Activated CD4-positive, alpha-beta memory T cell treated with anti-CD3 and anti-CD28 coated beads, Interleukin-2, amount 10 ng/mL, durations not matched to agents 7 days and 5 days (primary cell): Measurements from ENCODE around the gene WDR36. TPM values are rescaled to one million over a fixed set of nuclear protein-coding genes. Genes with fewer than 3 reads are reported as not detected.

Source experiments
- CTCF ChIA-PET: fragments of 350-600 bp; sonication (Branson Sonifier 250); formaldehyde crosslinking; loops from one replicate; lab custom pipeline; 2021; ENCODE audit warnings: antibody characterized with exemption, inconsistent platforms; lab: Charles Lee
- POLR2A ChIA-PET: fragments of 350-600 bp; sonication (Branson Sonifier 250); formaldehyde crosslinking; loops from one replicate; lab custom pipeline; 2021; ENCODE audit warnings: antibody characterized with exemption; lab: Charles Lee
- DNase-seq: peaks from one replicate; pipeline ENCODE4 v3.0.0-alpha.2; 2020
- H3K27ac Mint-ChIP-seq: one replicate; pipeline ENCODE4 v1.8.0; 2021; ENCODE audit warnings: mild to moderate bottlenecking, mixed read lengths
- H3K27me3 Mint-ChIP-seq: one replicate; pipeline ENCODE4 v1.8.0; 2021; ENCODE audit warnings: mixed read lengths
- H3K36me3 Mint-ChIP-seq: one replicate; pipeline ENCODE4 v1.8.0; 2021; ENCODE audit warnings: low read depth, mixed read lengths
- H3K4me1 Mint-ChIP-seq: one replicate; pipeline ENCODE4 v1.8.0; 2021; ENCODE audit warnings: mixed read lengths
- H3K4me3 Mint-ChIP-seq: one replicate; pipeline ENCODE4 v1.8.0; 2021; ENCODE audit warnings: mild to moderate bottlenecking, mixed read lengths
- H3K9me3 Mint-ChIP-seq: one replicate; pipeline ENCODE4 v1.8.0; 2021; ENCODE audit warnings: mixed read lengths
- total RNA-seq, 2 experiments: library from RNA; stranded (reverse); gene quantifications; one replicate each; pipeline ENCODE4 v1.2.3, GENCODE V29; 2021

The WDR36 gene
- total RNA-seq, 2 experiments from 2014 or later: 21.8 to 23.2 TPM

DNA sequence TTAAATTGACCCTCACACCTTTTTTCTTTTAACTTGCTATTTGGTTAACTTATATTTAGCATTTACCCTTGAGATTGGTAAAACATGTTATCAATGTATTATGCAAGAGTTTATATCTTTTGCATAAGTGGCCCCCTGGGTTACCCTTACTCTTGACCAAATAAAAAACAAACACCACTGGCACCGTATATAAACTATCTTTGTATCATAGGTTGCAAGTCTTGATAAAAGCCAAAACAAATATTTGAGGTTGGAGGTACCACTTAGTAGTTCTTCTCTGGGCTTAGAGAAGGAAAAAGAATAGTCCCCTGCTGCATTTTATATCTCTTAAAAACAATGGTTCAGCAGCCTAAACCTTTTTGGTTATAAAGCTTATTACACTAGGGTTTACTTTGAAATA lies 61.3 kb downstream of the WDR36 start:
- Mint-ChIP-seq H3K27ac (no peak overlapping the region), H3K4me1 (peaks cover 5% of the 10 kb centered on the region), H3K36me3 (no peaks in the 10 kb centered on the region), H3K9me3 (no peaks in the 10 kb centered on the region), H3K27me3 (peaks cover 10% of the 10 kb centered on the region), H3K4me3 (no peak overlapping the region)
- POLR2A ChIA-PET: no interaction called here
- CTCF ChIA-PET: no interaction called here
- DNase-seq: no peak

DNA sequence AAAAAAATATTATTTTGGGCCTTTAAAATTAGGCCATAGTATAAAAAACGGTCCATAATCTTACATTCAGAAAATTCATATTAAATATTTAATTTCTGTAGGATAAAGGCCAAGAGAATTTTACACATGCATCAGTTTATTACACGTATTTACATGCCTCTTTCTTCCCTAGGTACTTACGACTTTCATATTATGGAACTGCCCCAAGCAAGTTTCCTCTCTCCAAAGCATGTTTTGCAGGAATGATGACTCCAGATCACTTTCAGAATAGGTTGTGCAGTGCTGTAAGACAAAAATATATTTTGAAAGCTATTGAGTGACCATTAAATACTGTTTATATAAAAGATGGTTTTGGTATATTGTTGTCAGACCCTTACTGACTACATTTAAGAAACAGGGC lies 61.8 kb downstream of the WDR36 start:
- H3K9me3 Mint-ChIP-seq: no peaks in the 10 kb centered on the region

DNA sequence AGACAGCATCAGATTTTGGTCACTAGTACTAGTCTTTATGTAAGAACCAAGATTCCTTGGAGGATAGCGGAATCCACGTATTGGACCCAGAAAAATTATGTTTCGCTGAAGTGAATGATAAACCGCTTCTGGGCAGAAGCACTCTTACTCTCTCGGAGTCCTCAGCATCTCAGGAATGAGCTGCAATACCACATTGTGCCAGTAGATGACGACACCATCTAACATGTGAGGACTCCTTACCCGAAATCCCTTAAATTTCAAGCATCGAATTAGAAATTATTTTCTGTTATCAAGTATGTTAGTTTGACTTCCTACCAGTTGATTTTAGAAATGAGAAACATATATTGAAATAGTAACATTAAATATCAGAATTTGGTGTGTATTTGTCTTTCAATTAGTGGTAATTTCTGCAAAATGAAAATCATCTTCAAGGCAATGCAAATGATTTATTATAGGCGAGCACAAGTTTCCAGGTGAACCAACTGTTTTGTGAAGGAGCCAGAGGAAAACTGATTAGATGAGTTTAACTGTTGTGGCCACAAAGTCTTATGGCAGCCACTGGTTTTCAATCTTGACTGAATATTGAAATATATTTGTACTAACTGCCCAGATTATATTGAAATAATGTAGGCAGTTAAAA lies 66.1 kb downstream of the WDR36 start:
- CTCF ChIA-PET: interaction anchor here (0.6 to 7.2 kb wide), 11 partner anchors 12 to 373 kb away, joined by 3 to 144 read pairs (median 3); partner anchors contain the start of gene CAMK4
- POLR2A ChIA-PET: interaction anchor here (1.1 kb wide), 1 partner anchor 121 kb away, joined by 4 read pairs; no protein-coding TSS in a partner anchor

More for the DNA sequence above, 61.8 kb downstream of the WDR36 start:
- no peaks in the 10 kb centered on the region for H3K36me3 Mint-ChIP-seq
- H3K4me3 Mint-ChIP-seq: no peak overlapping the region
- DNase-seq: no peak
- POLR2A ChIA-PET: no interaction called here
- no peak overlapping the region for H3K27ac Mint-ChIP-seq
- peaks cover 5% of the 10 kb centered on the region for H3K4me1 Mint-ChIP-seq
- H3K27me3 Mint-ChIP-seq: peaks cover 10% of the 10 kb centered on the region
- CTCF ChIA-PET: no interaction called here

DNA sequence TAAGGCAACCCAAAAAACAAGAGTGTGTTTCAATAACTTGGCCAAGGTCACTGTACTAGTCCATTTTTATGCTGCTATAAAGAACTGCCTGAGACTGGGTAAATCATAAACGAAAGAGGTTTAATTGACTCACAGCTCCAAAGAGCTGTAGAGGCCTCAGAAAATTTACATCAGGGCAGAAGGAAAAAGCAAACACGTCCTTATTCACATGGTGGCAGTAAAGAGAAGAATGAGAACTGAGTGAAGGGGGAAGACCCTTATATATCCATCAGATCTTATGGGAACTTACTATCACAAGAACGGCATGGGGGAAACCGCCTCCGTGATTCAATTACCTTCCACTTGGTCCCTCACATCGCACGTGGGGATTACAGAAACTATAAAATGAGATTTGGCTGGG lies 67.7 kb downstream of the WDR36 start:
- H3K27ac Mint-ChIP-seq: no peak overlapping the region
- H3K36me3 Mint-ChIP-seq: no peaks in the 10 kb centered on the region
- no peaks in the 10 kb centered on the region for H3K27me3 Mint-ChIP-seq
- ChIA-PET POLR2A (interaction anchor here (1.0 kb wide), 1 partner anchor 63 kb away, joined by 3 read pairs; no protein-coding TSS in a partner anchor), CTCF (interaction anchor here (1.2 to 7.2 kb wide), 5 partner anchors 10 to 318 kb away, joined by 3 to 144 read pairs (median 4); no protein-coding TSS in a partner anchor)
- no peak for DNase-seq
- no peak overlapping the region for H3K4me3 Mint-ChIP-seq
- H3K4me1 Mint-ChIP-seq: peaks cover 2% of the 10 kb centered on the region
- H3K9me3 Mint-ChIP-seq: no peaks in the 10 kb centered on the region

More for the DNA sequence above, 66.1 kb downstream of the WDR36 start:
- no peaks in the 10 kb centered on the region for H3K36me3 Mint-ChIP-seq
- peaks cover 3% of the 10 kb centered on the region for H3K27me3 Mint-ChIP-seq
- no peaks in the 10 kb centered on the region for H3K9me3 Mint-ChIP-seq
- peaks cover 2% of the 10 kb centered on the region for H3K4me1 Mint-ChIP-seq
- no peak overlapping the region for H3K4me3 Mint-ChIP-seq
- H3K27ac Mint-ChIP-seq: no peak overlapping the region
- peak; percentile 77 for DNase-seq

GRCh38 chr5:111163000-111163399 lies 70.9 kb downstream of the WDR36 start:
- ChIA-PET POLR2A (no interaction called here), CTCF (interaction anchor here (0.9 to 1.7 kb wide), 3 partner anchors 16 to 368 kb away, joined by 3 to 4 read pairs (median 3); no protein-coding TSS in a partner anchor)
- no peak overlapping the region for H3K27ac Mint-ChIP-seq
- peaks cover 2% of the 10 kb centered on the region for H3K4me1 Mint-ChIP-seq
- no peak for DNase-seq
- H3K9me3 Mint-ChIP-seq: no peaks in the 10 kb centered on the region
- H3K4me3 Mint-ChIP-seq: no peak overlapping the region
- H3K36me3 Mint-ChIP-seq: no peaks in the 10 kb centered on the region
- no peaks in the 10 kb centered on the region for H3K27me3 Mint-ChIP-seq

DNA sequence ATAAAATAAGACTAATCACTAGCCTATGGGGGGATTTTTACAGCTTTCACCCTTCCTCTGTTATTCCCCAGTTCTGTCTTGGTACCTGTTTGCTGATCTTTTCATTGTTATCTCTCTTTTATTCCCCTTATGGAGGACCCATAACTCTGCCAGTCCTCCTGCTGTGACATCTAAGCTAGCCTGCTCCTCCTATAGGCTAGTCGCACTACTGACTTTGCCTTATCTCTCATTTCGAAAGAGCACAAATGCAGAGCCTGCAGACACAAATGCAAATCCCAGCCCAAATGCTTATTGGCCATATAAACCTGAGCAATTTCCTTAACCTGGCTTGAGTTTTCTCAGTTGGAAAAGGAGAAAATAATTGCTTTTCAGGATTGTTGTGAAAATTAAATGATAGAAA lies 72.9 kb downstream of the WDR36 start:
- no peak for DNase-seq
- H3K27me3 Mint-ChIP-seq: no peaks in the 10 kb centered on the region
- H3K4me3 Mint-ChIP-seq: no peak overlapping the region
- no peaks in the 10 kb centered on the region for H3K36me3 Mint-ChIP-seq
- no peaks in the 10 kb centered on the region for H3K4me1 Mint-ChIP-seq
- no peaks in the 10 kb centered on the region for H3K9me3 Mint-ChIP-seq
- ChIA-PET CTCF (interaction anchor here (1.6 kb wide), 1 partner anchor 113 kb away, joined by 5 read pairs; no protein-coding TSS in a partner anchor), POLR2A (no interaction called here)
- H3K27ac Mint-ChIP-seq: no peak overlapping the region

DNA sequence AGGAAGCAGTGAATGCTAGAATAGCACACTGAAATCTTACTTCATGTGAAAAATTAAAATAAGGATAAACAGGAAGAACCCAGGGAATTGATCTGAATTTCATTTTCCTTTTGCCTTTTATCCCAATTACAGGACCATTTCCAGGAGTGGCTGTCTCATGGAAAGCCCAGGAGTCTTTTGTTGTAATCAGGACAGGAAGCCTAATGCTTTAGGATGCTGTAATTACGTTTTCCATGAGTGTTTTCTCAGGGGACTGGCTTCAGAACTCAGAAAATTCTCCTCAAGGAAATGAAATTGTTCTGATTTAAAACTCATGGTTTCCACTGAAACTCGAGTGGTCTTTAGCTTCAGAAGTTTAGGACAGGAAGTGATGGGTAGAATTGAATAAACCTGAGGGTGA lies 75.4 kb downstream of the WDR36 start:
- Mint-ChIP-seq H3K27ac (no peak overlapping the region), H3K36me3 (no peaks in the 10 kb centered on the region), H3K4me1 (no peaks in the 10 kb centered on the region), H3K9me3 (no peaks in the 10 kb centered on the region), H3K27me3 (peaks cover 2% of the 10 kb centered on the region), H3K4me3 (no peak overlapping the region)
- POLR2A ChIA-PET: no interaction called here
- DNase-seq: no peak
- CTCF ChIA-PET: no interaction called here

DNA sequence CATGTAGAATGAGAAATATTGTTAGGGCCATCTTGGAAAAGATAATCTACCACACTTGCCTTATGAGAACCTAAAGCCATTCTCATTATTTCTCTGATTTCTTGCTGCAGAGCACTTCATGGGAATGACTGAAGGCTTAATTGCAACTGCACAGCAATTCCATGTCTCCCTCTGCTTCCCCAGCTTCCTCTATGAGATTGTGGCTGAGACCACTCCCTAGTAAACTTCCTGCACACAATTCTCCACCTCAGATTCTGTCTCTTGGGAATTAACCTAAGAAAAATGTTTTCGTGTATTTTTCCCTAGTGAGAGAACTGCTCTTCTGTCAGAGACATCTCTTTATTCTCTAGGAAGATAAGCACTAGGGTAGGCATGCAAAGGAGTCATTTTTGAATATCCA lies 76.5 kb downstream of the WDR36 start:
- peaks cover 4% of the 10 kb centered on the region for H3K27me3 Mint-ChIP-seq
- no peak for DNase-seq

GRCh38 chr5:111169269-111169668 lies 77.1 kb downstream of the WDR36 start:
- no peaks in the 10 kb centered on the region for H3K4me1 Mint-ChIP-seq
- ChIA-PET CTCF (interaction anchor here (0.9 to 1.2 kb wide), 3 partner anchors 9 to 109 kb away, joined by 3 to 5 read pairs (median 3); no protein-coding TSS in a partner anchor), POLR2A (interaction anchor here (0.8 kb wide), 1 partner anchor 114 kb away, joined by 3 read pairs; no protein-coding TSS in a partner anchor)
- H3K27ac Mint-ChIP-seq: no peak overlapping the region
- no peaks in the 10 kb centered on the region for H3K36me3 Mint-ChIP-seq
- H3K27me3 Mint-ChIP-seq: peaks cover 4% of the 10 kb centered on the region
- no peaks in the 10 kb centered on the region for H3K9me3 Mint-ChIP-seq
- no peak for DNase-seq
- no peak overlapping the region for H3K4me3 Mint-ChIP-seq

More for the DNA sequence above, 76.5 kb downstream of the WDR36 start:
- Mint-ChIP-seq H3K27ac (no peak overlapping the region), H3K4me1 (no peaks in the 10 kb centered on the region), H3K36me3 (no peaks in the 10 kb centered on the region), H3K4me3 (no peak overlapping the region), H3K9me3 (no peaks in the 10 kb centered on the region)
- CTCF ChIA-PET: interaction anchor here (1.1 kb wide), 1 partner anchor 110 kb away, joined by 5 read pairs; no protein-coding TSS in a partner anchor
- POLR2A ChIA-PET: no interaction called here

GRCh38 chr5:111170279-111170678 lies 78.1 kb downstream of the WDR36 start:
- no peaks in the 10 kb centered on the region for H3K36me3 Mint-ChIP-seq
- no peaks in the 10 kb centered on the region for H3K4me1 Mint-ChIP-seq
- ChIA-PET POLR2A (interaction anchor here (0.8 kb wide), 1 partner anchor 113 kb away, joined by 3 read pairs; no protein-coding TSS in a partner anchor), CTCF (interaction anchor here (0.9 to 1.2 kb wide), 2 partner anchors 10 to 12 kb away, joined by 3 read pairs; no protein-coding TSS in a partner anchor)
- no peak overlapping the region for H3K4me3 Mint-ChIP-seq
- peaks cover 6% of the 10 kb centered on the region for H3K27me3 Mint-ChIP-seq
- no peaks in the 10 kb centered on the region for H3K9me3 Mint-ChIP-seq
- no peak for DNase-seq
- H3K27ac Mint-ChIP-seq: no peak overlapping the region

GRCh38 chr5:111172504-111172903 lies 80.4 kb downstream of the WDR36 start:
- H3K27ac Mint-ChIP-seq: no peak overlapping the region
- no peaks in the 10 kb centered on the region for H3K36me3 Mint-ChIP-seq
- H3K4me1 Mint-ChIP-seq: no peaks in the 10 kb centered on the region
- H3K9me3 Mint-ChIP-seq: no peaks in the 10 kb centered on the region
- DNase-seq: no peak
- POLR2A ChIA-PET: no interaction called here
- no peak overlapping the region for H3K4me3 Mint-ChIP-seq
- CTCF ChIA-PET: interaction anchor here (1.5 kb wide), 1 partner anchor 15 kb away, joined by 4 read pairs; no protein-coding TSS in a partner anchor
- peaks cover 6% of the 10 kb centered on the region for H3K27me3 Mint-ChIP-seq

DNA sequence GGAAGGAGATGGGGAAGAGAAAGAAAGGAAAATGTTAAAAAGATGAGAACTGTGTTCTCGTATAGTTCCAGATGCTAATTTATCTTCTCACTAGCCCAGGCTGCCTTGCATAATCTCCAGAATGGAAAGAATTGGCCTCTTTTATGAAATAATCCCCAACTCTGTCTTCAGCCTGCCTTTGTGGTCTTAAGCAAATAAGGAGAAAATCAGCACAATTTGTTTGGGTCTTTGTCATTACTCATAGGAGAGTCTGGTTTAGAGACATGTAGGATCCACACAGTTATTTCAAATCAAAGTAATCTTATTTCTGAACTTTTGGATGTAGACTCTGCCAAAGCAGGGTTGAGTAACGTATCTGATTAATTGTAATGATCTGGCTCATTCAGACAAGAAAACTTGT lies 81.3 kb downstream of the WDR36 start:
- POLR2A ChIA-PET: no interaction called here
- Mint-ChIP-seq H3K4me3 (no peak overlapping the region), H3K27me3 (peaks cover 7% of the 10 kb centered on the region), H3K27ac (no peak overlapping the region), H3K9me3 (no peaks in the 10 kb centered on the region), H3K4me1 (no peaks in the 10 kb centered on the region), H3K36me3 (no peaks in the 10 kb centered on the region)
- CTCF ChIA-PET: no interaction called here
- no peak for DNase-seq
